ENCODE measurements around the gene TSPAN18. TPM values are rescaled to one million over a fixed set of nuclear protein-coding genes. Genes with fewer than 3 reads are reported as not detected.

Gene TSPAN18
- total RNA-seq, 2 experiments from 2014 or later = 0.85 to 0.92 TPM

DNA sequence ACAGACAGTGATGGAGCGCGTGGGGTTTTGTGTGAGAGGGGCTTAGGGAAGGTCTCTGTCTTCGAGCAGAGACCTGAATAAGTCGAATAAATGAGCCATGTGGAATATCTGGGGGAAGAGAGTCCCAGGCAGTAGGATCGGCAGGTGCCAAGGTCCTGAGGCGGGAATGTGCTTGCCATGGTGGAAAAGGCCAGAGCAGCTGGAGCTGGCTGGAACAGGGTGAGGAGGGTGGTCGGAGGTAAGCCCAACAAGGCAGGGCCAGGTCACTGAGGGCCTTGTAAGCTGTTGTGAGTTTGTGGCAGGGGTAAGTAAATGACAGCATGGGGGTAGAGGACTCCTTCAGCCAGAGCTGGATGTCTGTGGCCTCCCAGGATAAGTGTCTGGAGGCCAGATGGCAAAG is 152.7 kb downstream of the TSPAN18 start:
- ChIA-PET POLR2A (no interaction called here), CTCF (no interaction called here)
- Mint-ChIP-seq H3K27me3 (no peaks in the 10 kb centered on the region), H3K27ac (no peak overlapping the region), H3K4me1 (ENCODE audit: low read depth) (no peaks in the 10 kb centered on the region), H3K9me3 (no peaks in the 10 kb centered on the region), H3K4me3 (no peak overlapping the region), H3K36me3 (ENCODE audit: low read depth) (no peaks in the 10 kb centered on the region)
- no peak for DNase-seq
- intact Hi-C loops (cut with micrococcal nuclease) = no loop called here
- no peak for ATAC-seq
- TF ChIP-seq, protein P1, sequence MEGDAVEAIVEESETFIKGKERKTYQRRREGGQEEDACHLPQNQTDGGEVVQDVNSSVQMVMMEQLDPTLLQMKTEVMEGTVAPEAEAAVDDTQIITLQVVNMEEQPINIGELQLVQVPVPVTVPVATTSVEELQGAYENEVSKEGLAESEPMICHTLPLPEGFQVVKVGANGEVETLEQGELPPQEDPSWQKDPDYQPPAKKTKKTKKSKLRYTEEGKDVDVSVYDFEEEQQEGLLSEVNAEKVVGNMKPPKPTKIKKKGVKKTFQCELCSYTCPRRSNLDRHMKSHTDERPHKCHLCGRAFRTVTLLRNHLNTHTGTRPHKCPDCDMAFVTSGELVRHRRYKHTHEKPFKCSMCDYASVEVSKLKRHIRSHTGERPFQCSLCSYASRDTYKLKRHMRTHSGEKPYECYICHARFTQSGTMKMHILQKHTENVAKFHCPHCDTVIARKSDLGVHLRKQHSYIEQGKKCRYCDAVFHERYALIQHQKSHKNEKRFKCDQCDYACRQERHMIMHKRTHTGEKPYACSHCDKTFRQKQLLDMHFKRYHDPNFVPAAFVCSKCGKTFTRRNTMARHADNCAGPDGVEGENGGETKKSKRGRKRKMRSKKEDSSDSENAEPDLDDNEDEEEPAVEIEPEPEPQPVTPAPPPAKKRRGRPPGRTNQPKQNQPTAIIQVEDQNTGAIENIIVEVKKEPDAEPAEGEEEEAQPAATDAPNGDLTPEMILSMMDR (IDR thresholded peaks at IDR 0.05) = no peak

DNA sequence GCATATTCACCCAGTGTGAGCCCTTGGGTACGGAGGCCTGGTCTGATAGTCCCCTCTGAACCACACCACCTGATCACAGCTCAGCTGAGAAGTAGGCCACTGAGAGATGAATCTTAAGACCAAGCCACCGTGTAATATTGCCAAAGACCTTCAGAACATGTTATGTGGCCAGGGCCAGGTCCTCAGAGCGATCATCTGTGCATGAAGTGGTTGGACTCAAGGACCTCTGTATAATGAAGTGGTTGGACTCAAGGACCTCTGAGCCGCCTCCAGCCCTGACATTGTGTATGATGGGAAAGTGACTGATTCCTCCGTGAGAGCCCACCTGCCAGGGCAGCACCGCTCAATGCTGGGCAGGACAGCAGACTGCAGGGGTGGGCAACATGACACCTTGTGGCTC is 153.7 kb downstream of the TSPAN18 start:
- ChIA-PET CTCF (interaction anchor here (0.8 kb wide), 1 partner anchor 31 kb away, joined by 3 read pairs; no protein-coding TSS in a partner anchor), POLR2A (no interaction called here)
- Mint-ChIP-seq H3K9me3 (no peaks in the 10 kb centered on the region), H3K27me3 (no peaks in the 10 kb centered on the region), H3K4me1 (ENCODE audit: low read depth) (no peaks in the 10 kb centered on the region), H3K36me3 (ENCODE audit: low read depth) (no peaks in the 10 kb centered on the region), H3K4me3 (no peak overlapping the region), H3K27ac (no peak overlapping the region)
- intact Hi-C loops (cut with micrococcal nuclease) = no loop called here
- DNase-seq (no peak), ATAC-seq (no peak)
- TF ChIP-seq, protein P1 (IDR thresholded peaks at IDR 0.05) = no peak

DNA sequence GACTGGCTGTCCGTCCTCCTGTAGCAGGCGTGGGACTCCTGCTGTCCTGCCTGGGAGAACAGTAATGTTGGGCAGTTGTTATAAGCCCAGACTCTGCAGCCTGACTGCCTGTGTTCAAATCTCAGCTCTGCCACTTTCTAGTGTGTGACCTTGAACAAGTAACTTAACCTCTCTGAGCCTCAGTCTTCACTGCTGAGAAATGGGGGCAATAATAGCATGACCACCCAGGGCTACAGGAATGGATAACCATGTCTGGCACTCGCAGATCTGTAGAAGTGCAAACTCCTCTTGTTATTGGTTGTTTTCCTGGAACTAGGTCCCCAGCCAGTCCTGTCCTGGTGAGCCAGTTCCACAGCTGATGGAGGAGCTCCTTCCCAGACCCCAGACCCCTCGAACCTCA is 154.2 kb downstream of the TSPAN18 start:
- CTCF ChIA-PET = no interaction called here
- POLR2A ChIA-PET = no interaction called here
- DNase-seq (no peak), ATAC-seq (no peak)
- H3K4me3 Mint-ChIP-seq = no peak overlapping the region
- H3K27me3 Mint-ChIP-seq = no peaks in the 10 kb centered on the region
- TF ChIP-seq, protein P1 (IDR thresholded peaks at IDR 0.05) = no peak
- H3K27ac Mint-ChIP-seq = no peak overlapping the region
- H3K4me1 Mint-ChIP-seq (ENCODE audit: low read depth) = no peaks in the 10 kb centered on the region
- H3K36me3 Mint-ChIP-seq (ENCODE audit: low read depth) = no peaks in the 10 kb centered on the region
- intact Hi-C loops (cut with micrococcal nuclease) = no loop called here
- H3K9me3 Mint-ChIP-seq = no peaks in the 10 kb centered on the region

DNA sequence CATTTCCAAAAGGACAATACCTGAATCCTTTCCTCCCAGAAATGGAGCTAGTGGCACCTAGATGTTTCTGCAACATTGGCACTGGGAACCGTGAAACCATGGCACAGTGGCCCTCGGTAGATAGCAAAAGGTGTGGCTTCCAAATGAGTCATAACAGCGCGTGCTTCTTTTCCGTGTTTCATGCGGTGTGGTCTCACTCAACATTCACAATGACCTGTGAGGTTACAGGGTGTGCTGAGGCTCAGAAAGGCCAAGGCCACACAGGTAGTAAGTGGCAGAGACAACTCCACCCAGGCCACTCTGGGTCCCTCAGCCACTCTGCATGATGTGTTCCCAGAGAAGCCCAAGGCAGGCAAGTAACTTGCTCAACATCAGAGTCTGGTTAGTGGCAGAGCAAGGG is 156.5 kb downstream of the TSPAN18 start:
- Mint-ChIP-seq H3K4me1 (ENCODE audit: low read depth) (no peaks in the 10 kb centered on the region), H3K4me3 (no peak overlapping the region), H3K27ac (no peak overlapping the region), H3K36me3 (ENCODE audit: low read depth) (no peaks in the 10 kb centered on the region), H3K27me3 (no peaks in the 10 kb centered on the region), H3K9me3 (no peaks in the 10 kb centered on the region)
- peak; percentile 24 for ATAC-seq
- DNase-seq = no peak
- TF ChIP-seq, protein P1 (IDR thresholded peaks at IDR 0.05) = no peak
- ChIA-PET POLR2A (no interaction called here), CTCF (interaction anchor here (1.0 to 1.5 kb wide), 2 partner anchors 28 to 45 kb away, joined by 4 read pairs; no protein-coding TSS in a partner anchor)
- intact Hi-C loops (cut with micrococcal nuclease) = no loop called here

DNA sequence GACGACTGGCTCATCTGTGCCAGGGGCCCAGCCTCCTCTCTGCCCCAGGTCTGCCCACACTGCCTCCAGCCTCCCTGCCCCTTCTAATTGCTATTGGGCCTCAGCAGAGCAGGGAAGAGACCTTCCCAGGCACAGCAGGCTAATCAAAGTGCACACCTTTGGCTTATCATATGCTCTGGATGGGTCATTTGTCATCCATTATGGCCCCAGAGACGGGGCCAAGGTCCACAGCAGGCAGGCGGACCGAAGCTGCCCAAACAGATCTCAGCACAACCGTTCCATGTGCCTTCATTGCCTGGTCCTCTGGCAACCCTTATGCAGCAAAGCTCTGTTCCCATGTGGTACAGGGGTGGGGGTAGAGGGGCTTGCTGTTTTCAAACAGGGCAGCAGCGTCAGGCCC is 157.3 kb downstream of the TSPAN18 start:
- Mint-ChIP-seq H3K9me3 (no peaks in the 10 kb centered on the region), H3K27me3 (no peaks in the 10 kb centered on the region), H3K27ac (no peak overlapping the region), H3K36me3 (ENCODE audit: low read depth) (no peaks in the 10 kb centered on the region), H3K4me3 (no peak overlapping the region), H3K4me1 (ENCODE audit: low read depth) (no peaks in the 10 kb centered on the region)
- intact Hi-C loops (cut with micrococcal nuclease) = no loop called here
- ChIA-PET POLR2A (no interaction called here), CTCF (interaction anchor here (1.0 to 1.2 kb wide), 2 partner anchors 60 to 109 kb away, joined by 3 read pairs; no protein-coding TSS in a partner anchor)
- TF ChIP-seq, protein P1 (IDR thresholded peaks at IDR 0.05) = no peak
- DNase-seq = no peak
- no peak for ATAC-seq

Measured in activated CD8-positive, alpha-beta T cell treated with anti-CD3 and anti-CD28 coated beads for 36 hours (primary cell).